Activated CD4-positive, alpha-beta T cell treated with anti-CD3 and anti-CD28 coated beads for 1 hour (primary cell): ENCODE measurements around the gene CRY1.
A peak's percentile ranks its signal among the peaks of the same experiment; 100 is the strongest.

Experiments
- DNase-seq: peaks from one replicate; pipeline ENCODE4 v3.0.0-alpha.2; 2020

CRY1 gene

GRCh38 chr12:106955377-106956047 is 137.8 kb downstream of the CRY1 start, which contains the start of gene TMEM263:
TSS of gene TMEM263 (plus strand) at chr12:106955907. CDS start at chr12:106967117, 11,210 bp downstream.
- DNase-seq: peak; percentile 87

GRCh38 chr12:106954462-106955376 is 138.6 kb downstream of the CRY1 start:
- DNase-seq: no peak

- no peak for DNase-seq
Measured at GRCh38 chr12:106953352-106954250, 139.7 kb downstream of the CRY1 start.

GRCh38 chr12:106950591-106950990 is 142.8 kb downstream of the CRY1 start:
- DNase-seq: no peak

- DNase-seq: no peak
Measured at GRCh38 chr12:106947461-106947860, 145.9 kb downstream of the CRY1 start.

- DNase-seq: no peak
Measured at GRCh38 chr12:106945261-106945851, 148.0 kb downstream of the CRY1 start.

- no peak for DNase-seq
Measured at GRCh38 chr12:106942775-106943174, 150.6 kb downstream of the CRY1 start.

GRCh38 chr12:106941481-106942156 is 151.7 kb downstream of the CRY1 start:
- no peak for DNase-seq
